Measurements from ENCODE around the gene EIF1B.
"Not testable (repeated sequence)": the region's sequence is repeated elsewhere in the genome, so short reads cannot be mapped to it uniquely, and the experiment has no call there.

EIF1B gene

GRCh38 chr3:40268802-40269524, 40.5 kb upstream of the EIF1B start:
- Mint-ChIP-seq H3K36me3 (ENCODE audit: low read depth) (no peaks in the 10 kb centered on the region), H3K27ac (no peak overlapping the region), H3K27me3 (ENCODE audit: low read depth) (no peaks in the 10 kb centered on the region), H3K4me3 (no peak overlapping the region), H3K9me3 (peaks cover 3% of the 10 kb centered on the region), H3K4me1 (peaks cover 5% of the 10 kb centered on the region)
- no peak for TF ChIP-seq CTCF (IDR thresholded peaks at IDR 0.05; ENCODE audit: unreplicated experiment in 3 of 3)

GRCh38 chr3:40278791-40279190, 30.7 kb upstream of the EIF1B start:
- Mint-ChIP-seq H3K27me3 (ENCODE audit: low read depth) (no peaks in the 10 kb centered on the region), H3K36me3 (ENCODE audit: low read depth) (no peaks in the 10 kb centered on the region), H3K4me3 (no peak overlapping the region), H3K9me3 (peaks cover 11% of the 10 kb centered on the region), H3K4me1 (no peaks in the 10 kb centered on the region), H3K27ac (no peak overlapping the region)
- no peak for TF ChIP-seq CTCF (IDR thresholded peaks at IDR 0.05; ENCODE audit: unreplicated experiment in 3 of 3)

DNA sequence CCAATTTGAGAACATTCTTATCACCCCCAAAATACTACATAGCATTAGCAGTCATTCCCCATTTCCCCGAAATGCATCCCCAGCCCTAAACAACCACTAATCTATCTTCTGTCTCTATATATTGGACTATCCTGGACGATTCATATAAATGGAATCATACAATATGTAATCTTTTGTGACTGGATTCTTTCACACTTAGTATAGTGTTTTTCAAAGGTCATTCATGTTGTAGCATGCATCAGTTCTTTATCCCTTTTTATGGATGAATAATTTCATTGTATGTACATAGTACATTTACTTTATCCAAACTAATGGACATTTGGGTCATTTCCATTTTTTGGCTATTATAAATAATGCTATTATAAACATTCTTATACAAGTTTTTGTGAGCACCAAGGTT, 27.5 kb upstream of the EIF1B start:
- Mint-ChIP-seq H3K27ac (no peak overlapping the region), H3K27me3 (ENCODE audit: low read depth) (no peaks in the 10 kb centered on the region), H3K36me3 (ENCODE audit: low read depth) (no peaks in the 10 kb centered on the region), H3K4me3 (no peak overlapping the region), H3K9me3 (no peaks in the 10 kb centered on the region), H3K4me1 (no peaks in the 10 kb centered on the region)
- TF ChIP-seq CTCF (IDR thresholded peaks at IDR 0.05; ENCODE audit: unreplicated experiment in 3 of 3): no peak

GRCh38 chr3:40283057-40283456, 26.4 kb upstream of the EIF1B start:
- H3K27me3 Mint-ChIP-seq (ENCODE audit: low read depth); H3K9me3 Mint-ChIP-seq; H3K27ac Mint-ChIP-seq; H3K4me1 Mint-ChIP-seq; H3K36me3 Mint-ChIP-seq (ENCODE audit: low read depth); H3K4me3 Mint-ChIP-seq: not testable (repeated sequence)

DNA sequence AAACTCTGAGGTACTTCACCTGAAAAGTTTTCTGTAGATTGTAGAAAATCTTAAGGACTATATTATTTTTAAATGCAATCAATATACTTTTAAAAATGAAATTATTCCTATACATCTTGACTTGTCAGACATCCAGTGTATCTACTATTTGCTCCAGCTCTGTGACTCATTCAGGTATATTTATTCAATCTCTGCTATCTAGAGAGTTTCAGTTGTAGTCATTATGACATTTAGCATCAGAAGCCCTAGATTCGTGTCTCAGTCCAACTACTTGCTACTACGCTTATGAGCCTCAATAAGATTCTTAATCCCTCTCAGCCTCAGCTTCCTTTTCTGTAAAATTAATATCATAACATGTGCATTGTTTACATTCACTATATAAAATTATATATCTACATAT, 22.3 kb upstream of the EIF1B start:
- Mint-ChIP-seq H3K9me3 (no peaks in the 10 kb centered on the region), H3K4me3 (no peak overlapping the region), H3K36me3 (ENCODE audit: low read depth) (no peaks in the 10 kb centered on the region), H3K4me1 (no peaks in the 10 kb centered on the region), H3K27ac (no peak overlapping the region), H3K27me3 (ENCODE audit: low read depth) (peaks cover 3% of the 10 kb centered on the region)
- TF ChIP-seq CTCF (IDR thresholded peaks at IDR 0.05; ENCODE audit: unreplicated experiment in 3 of 3): no peak

DNA sequence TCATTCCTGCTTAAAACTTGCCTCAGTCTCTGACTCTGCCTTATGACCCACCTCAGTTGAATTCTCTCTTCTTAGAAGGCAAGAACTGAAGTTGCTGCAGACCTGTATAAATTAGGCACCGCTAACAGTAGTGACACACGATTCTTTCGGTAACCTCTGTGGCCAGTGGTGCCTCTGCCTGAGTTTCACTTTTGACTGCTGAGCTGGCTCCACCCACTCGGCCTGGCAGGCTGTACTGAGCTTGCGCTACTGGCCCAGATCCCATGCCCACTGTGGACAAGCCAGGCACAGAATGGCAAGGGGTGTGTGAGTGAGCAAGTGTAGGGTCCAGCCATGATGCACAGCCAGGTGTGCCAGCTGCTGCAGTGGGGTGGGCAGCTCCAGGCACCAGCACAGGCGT, 19.1 kb upstream of the EIF1B start:
- no peak overlapping the region for H3K27ac Mint-ChIP-seq
- H3K27me3 Mint-ChIP-seq (ENCODE audit: low read depth): peaks cover 3% of the 10 kb centered on the region
- H3K9me3 Mint-ChIP-seq: no peaks in the 10 kb centered on the region
- TF ChIP-seq CTCF (IDR thresholded peaks at IDR 0.05; ENCODE audit: unreplicated experiment in 3 of 3): no peak
- no peaks in the 10 kb centered on the region for H3K4me1 Mint-ChIP-seq
- H3K4me3 Mint-ChIP-seq: no peak overlapping the region
- H3K36me3 Mint-ChIP-seq (ENCODE audit: low read depth): no peaks in the 10 kb centered on the region

Measured in nephron (organoid).